HEK293 (cell line): ENCODE results near the gene CHID1.
A peak's percentile ranks its signal among the peaks of the same experiment; 100 is the strongest.

Experiments used
- CTCF ChIA-PET: fragments of 350-600 bp; formaldehyde crosslinking; extraction: SDS; loops from one replicate; lab custom pipeline; 2021; ENCODE audit warnings: antibody characterized with exemption; lab: Yijun Ruan, JAX
- POLR2A ChIA-PET: fragments of 300-600 bp; formaldehyde crosslinking; extraction: SDS; loops from one replicate; lab custom pipeline; 2020; ENCODE audit warnings: antibody characterized with exemption, inconsistent platforms; lab: Yijun Ruan, JAX
- H3K27ac ChIP-seq: fragments of 200-500 bp; sonication (Bioruptor generic); 2 replicates; pipeline ENCODE4 v1.5.1; 2014; ENCODE audit warnings: low read depth, low read length, control low read depth, inconsistent platforms; ENCODE audit errors: extremely low read depth
- H3K36me3 ChIP-seq, 2 experiments: fragments of 200-500 bp in 1 of 2; sonication (Bioruptor generic) in 1 of 2; 1 replicate in 1 of 2; 2 replicates in 1 of 2; pipeline ENCODE4 v1.5.1; 2014 to 2017; ENCODE audit warnings: inconsistent platforms in 2 of 2, low read length in 2 of 2; ENCODE audit not compliant: control insufficient read depth in 2 of 2, insufficient read depth in 1 of 2
- H3K4me1 ChIP-seq: fragments of 200-500 bp; sonication (Bioruptor generic); 2 replicates; pipeline ENCODE4 v1.5.1; 2014; ENCODE audit warnings: mild to moderate bottlenecking, low read length, inconsistent platforms; ENCODE audit not compliant: control insufficient read depth, insufficient read depth
- H3K4me3 ChIP-seq: 2 replicates; pipeline ENCODE4 v1.5.1; 2011; ENCODE audit warnings: low read depth, mild to moderate bottlenecking, control low read depth, low read length, moderate library complexity
- H3K9me3 ChIP-seq: fragments of 200-500 bp; sonication (Bioruptor generic); 2 replicates; pipeline ENCODE4 v1.5.1; 2014; ENCODE audit warnings: low read depth, low read length, inconsistent platforms; ENCODE audit not compliant: control insufficient read depth, insufficient read depth
- BCL11A ChIP-seq: fragments of 450-650 bp; formaldehyde crosslinking; IDR thresholded peaks from 2 replicates; pipeline ENCODE4 v1.5.1; 2016; ENCODE audit warnings: low read depth, missing biosample characterization, missing genetic modification characterization
- BCL11B ChIP-seq: fragments of 450-650 bp; formaldehyde crosslinking; IDR thresholded peaks from 2 replicates; pipeline ENCODE4 v1.5.1; 2016; ENCODE audit warnings: low read depth, missing biosample characterization, missing genetic modification characterization
- EGR2 ChIP-seq: fragments of 450-650 bp; formaldehyde crosslinking; IDR thresholded peaks from 2 replicates; pipeline ENCODE4 v1.5.1; 2016; ENCODE audit warnings: low read depth, missing biosample characterization, missing genetic modification characterization
- FEZF1 ChIP-seq: fragments of 450-650 bp; formaldehyde crosslinking; IDR thresholded peaks from 2 replicates; pipeline ENCODE4 v1.5.1; 2016; ENCODE audit warnings: missing biosample characterization, missing genetic modification characterization
- HIC1 ChIP-seq: fragments of 450-650 bp; formaldehyde crosslinking; IDR thresholded peaks from 2 replicates; pipeline ENCODE4 v1.5.1; 2016; ENCODE audit warnings: missing biosample characterization, missing genetic modification characterization
- KLF1 ChIP-seq: fragments of 450-650 bp; formaldehyde crosslinking; IDR thresholded peaks from 2 replicates; pipeline ENCODE4 v1.5.1; 2016; ENCODE audit warnings: missing biosample characterization, missing genetic modification characterization
- MZF1 ChIP-seq: fragments of 450-650 bp; formaldehyde crosslinking; IDR thresholded peaks from 2 replicates; pipeline ENCODE4 v1.5.1; 2017; ENCODE audit warnings: missing biosample characterization, missing genetic modification characterization, borderline replicate concordance
- SETDB1 ChIP-seq: IDR thresholded peaks from one replicate; pipeline ENCODE4 v1.6.1; 2017; ENCODE audit warnings: mild to moderate bottlenecking, low read length, moderate library complexity, mixed read lengths; ENCODE audit not compliant: insufficient read length
- SP7 ChIP-seq: fragments of 450-650 bp; formaldehyde crosslinking; IDR thresholded peaks from 2 replicates; pipeline ENCODE4 v1.5.1; 2016; ENCODE audit warnings: missing biosample characterization, missing genetic modification characterization
- ZBTB10 ChIP-seq: fragments of 450-650 bp; formaldehyde crosslinking; IDR thresholded peaks from 2 replicates; pipeline ENCODE4 v1.5.1; 2016; ENCODE audit warnings: missing biosample characterization, missing genetic modification characterization
- ZBTB48 ChIP-seq: fragments of 450-650 bp; formaldehyde crosslinking; IDR thresholded peaks from 2 replicates; pipeline ENCODE4 v1.5.1; 2016; ENCODE audit warnings: missing biosample characterization, missing genetic modification characterization
- ZIC2 ChIP-seq: fragments of 450-650 bp; formaldehyde crosslinking; IDR thresholded peaks from 2 replicates; pipeline ENCODE4 v1.5.1; 2016; ENCODE audit warnings: missing biosample characterization, missing genetic modification characterization
- ZNF132 ChIP-seq: fragments of 450-650 bp; formaldehyde crosslinking; IDR thresholded peaks from 2 replicates; pipeline ENCODE4 v1.5.1; 2017; ENCODE audit warnings: missing biosample characterization, missing genetic modification characterization, borderline replicate concordance
- ZNF146 ChIP-seq: fragments of 450-650 bp; formaldehyde crosslinking; IDR thresholded peaks from 2 replicates; pipeline ENCODE4 v1.5.1; 2016; ENCODE audit warnings: missing biosample characterization, missing genetic modification characterization
- ZNF155 ChIP-seq: fragments of 450-650 bp; formaldehyde crosslinking; IDR thresholded peaks from 2 replicates; pipeline ENCODE4 v1.5.1; 2016; ENCODE audit warnings: missing biosample characterization, missing genetic modification characterization
- ZNF157 ChIP-seq: fragments of 450-650 bp; formaldehyde crosslinking; IDR thresholded peaks from 2 replicates; pipeline ENCODE4 v1.5.1; 2016; ENCODE audit warnings: missing biosample characterization, missing genetic modification characterization
- ZNF19 ChIP-seq: fragments of 450-650 bp; formaldehyde crosslinking; IDR thresholded peaks from 2 replicates; pipeline ENCODE4; 2016; ENCODE audit warnings: missing biosample characterization, missing genetic modification characterization, low read depth
- ZNF223 ChIP-seq: fragments of 450-650 bp; formaldehyde crosslinking; IDR thresholded peaks from 2 replicates; pipeline ENCODE4 v1.5.1; 2016; ENCODE audit warnings: missing biosample characterization, missing genetic modification characterization
- ZNF248 ChIP-seq: fragments of 450-650 bp; formaldehyde crosslinking; IDR thresholded peaks from 2 replicates; pipeline ENCODE4 v1.5.1; 2017; ENCODE audit warnings: missing biosample characterization, missing genetic modification characterization
- ZNF292 ChIP-seq: fragments of 450-650 bp; formaldehyde crosslinking; IDR thresholded peaks from 2 replicates; pipeline ENCODE4 v1.5.1; 2016; ENCODE audit warnings: low read depth, missing biosample characterization, missing genetic modification characterization, borderline replicate concordance
- ZNF302 ChIP-seq: fragments of 450-650 bp; formaldehyde crosslinking; IDR thresholded peaks from 2 replicates; pipeline ENCODE4 v1.5.1; 2016; ENCODE audit warnings: missing biosample characterization, missing genetic modification characterization, low read depth
- ZNF362 ChIP-seq: fragments of 450-650 bp; formaldehyde crosslinking; IDR thresholded peaks from 2 replicates; pipeline ENCODE4 v1.5.1; 2016; ENCODE audit warnings: missing biosample characterization, missing genetic modification characterization
- ZNF558 ChIP-seq: fragments of 450-650 bp; formaldehyde crosslinking; IDR thresholded peaks from 2 replicates; pipeline ENCODE4 v1.5.1; 2016; ENCODE audit warnings: missing biosample characterization, missing genetic modification characterization
- ZNF600 ChIP-seq: fragments of 450-650 bp; formaldehyde crosslinking; IDR thresholded peaks from 2 replicates; pipeline ENCODE4 v1.5.1; 2016; ENCODE audit warnings: missing biosample characterization, missing genetic modification characterization
- ZNF610 ChIP-seq: fragments of 450-650 bp; formaldehyde crosslinking; IDR thresholded peaks from 2 replicates; pipeline ENCODE4 v1.5.1; 2016; ENCODE audit warnings: missing biosample characterization, missing genetic modification characterization, borderline replicate concordance
- ZNF623 ChIP-seq: fragments of 450-650 bp; formaldehyde crosslinking; IDR thresholded peaks from 2 replicates; pipeline ENCODE4 v1.5.1; 2016; ENCODE audit warnings: missing biosample characterization, missing genetic modification characterization
- ZNF837 ChIP-seq: fragments of 450-650 bp; formaldehyde crosslinking; IDR thresholded peaks from 2 replicates; pipeline ENCODE4 v1.5.1; 2016; ENCODE audit warnings: missing biosample characterization, missing genetic modification characterization
- ZSCAN5A ChIP-seq: fragments of 450-650 bp; formaldehyde crosslinking; IDR thresholded peaks from 2 replicates; pipeline ENCODE4 v1.5.1; 2016; ENCODE audit warnings: missing biosample characterization, missing genetic modification characterization
- ZXDB ChIP-seq: fragments of 450-650 bp; formaldehyde crosslinking; IDR thresholded peaks from 2 replicates; pipeline ENCODE4 v1.5.1; 2016; ENCODE audit warnings: missing biosample characterization, missing genetic modification characterization

Gene CHID1

GRCh38 chr11:862696-863022 lies 48.0 kb downstream of the CHID1 start:
- H3K27ac ChIP-seq, result no peak overlapping the region
- ChIA-PET POLR2A (no interaction called here), CTCF (interaction anchor here (1.3 kb wide), 1 partner anchor 189 kb away, joined by 3 read pairs; no protein-coding TSS in a partner anchor)
- H3K4me1 ChIP-seq, result no peaks in the 10 kb centered on the region
- no peak for TF ChIP-seq ZNF223 (tag by site-specific recombination)
- no peak for TF ChIP-seq ZNF623
- TF ChIP-seq MZF1 (tag by site-specific recombination), result no peak
- TF ChIP-seq SP7, result no peak
- no peak for TF ChIP-seq SETDB1
- no peak overlapping the region for H3K4me3 ChIP-seq
- no peaks in the 10 kb centered on the region for H3K9me3 ChIP-seq
- peaks cover 0 to 9% of the 10 kb centered on the region in 2 experiments; a peak in 1 of 3 replicates for H3K36me3 ChIP-seq

GRCh38 chr11:862081-862661 lies 48.4 kb downstream of the CHID1 start:
- Histone ChIP-seq H3K36me3 (peaks cover 0 to 9% of the 10 kb centered on the region in 2 experiments; a peak in 1 of 3 replicates), H3K27ac (no peak overlapping the region), H3K9me3 (no peaks in the 10 kb centered on the region), H3K4me3 (no peak overlapping the region), H3K4me1 (no peaks in the 10 kb centered on the region)
- CTCF ChIA-PET, result interaction anchor here (1.3 to 1.6 kb wide), 2 partner anchors 14 to 189 kb away, joined by 3 to 5 read pairs; no protein-coding TSS in a partner anchor
- POLR2A ChIA-PET, result no interaction called here
- TF ChIP-seq ZNF837, result no peak
- TF ChIP-seq BCL11B (tag by site-specific recombination), result peak; percentile 50; the same call in 1 of the 2 replicates
- TF ChIP-seq ZIC2 (tag by site-specific recombination), result peak; percentile 39; the same call in 1 of the 2 replicates
- TF ChIP-seq ZNF19, result no peak
- TF ChIP-seq ZBTB48 (tag by site-specific recombination), result peak; percentile 71
- TF ChIP-seq ZBTB10 (tag by site-specific recombination), result no peak
- TF ChIP-seq ZNF558 (tag by site-specific recombination), result no peak
- TF ChIP-seq EGR2 (tag by site-specific recombination), result no peak
- TF ChIP-seq FEZF1 (tag by site-specific recombination), result no peak
- TF ChIP-seq ZSCAN5A (tag by site-specific recombination), result no peak
- peak; percentile 91 for TF ChIP-seq KLF1 (tag by site-specific recombination)
- no peak for TF ChIP-seq ZNF157
- 0 out of 2 replicates have a peak, but pooled peaks have one; percentile 25 for TF ChIP-seq SP7
- TF ChIP-seq ZNF132 (tag by site-specific recombination), result no peak
- no peak for TF ChIP-seq ZNF610 (tag by site-specific recombination)
- TF ChIP-seq ZNF248, result no peak
- TF ChIP-seq ZNF292 (tag by site-specific recombination), result no peak
- no peak for TF ChIP-seq ZNF302 (tag by site-specific recombination)
- no peak for TF ChIP-seq ZNF362 (tag by site-specific recombination)
- peak; percentile 51; the same call in 1 of the 2 replicates for TF ChIP-seq BCL11A
- TF ChIP-seq ZNF146 (tag by site-specific recombination), result no peak
- TF ChIP-seq ZXDB (tag by site-specific recombination), result no peak
- 0 out of 2 replicates have a peak, but pooled peaks have one; percentile 79 for TF ChIP-seq ZNF600 (tag by site-specific recombination)
- TF ChIP-seq HIC1, result no peak; the same call in 1 of the 2 replicates
- TF ChIP-seq ZNF155 (tag by site-specific recombination), result no peak
- TF ChIP-seq ZNF223 (tag by site-specific recombination), result no peak
